HepG2 (cell line): Measurements from ENCODE around the gene KIZ. TPM values are rescaled to one million over a fixed set of nuclear protein-coding genes. Genes with fewer than 3 reads are reported as not detected.
A peak's percentile ranks its signal among the peaks of the same experiment; 100 is the strongest.

Experiments used
- ATAC-seq: fragments of 200-7000 bp; cut with Tn5 transposase; 3 replicates; pipeline ENCODE4 v1.9.1; 2020; ENCODE audit warnings: mild to moderate bottlenecking, moderate library complexity
- BruUV-seq: library from RNA; stranded (reverse); fragments of 400-500 nt; replicated peaks from 2 replicates; lab custom pipeline; 2021; lab: Mats Ljungman, UMichigan
- CTCF ChIA-PET: fragments of 300-600 bp; formaldehyde crosslinking; extraction: SDS; loops from one replicate; lab custom pipeline; 2021; ENCODE audit warnings: low total read pairs, inconsistent platforms, low intra/inter-chr PET ratio; lab: Yijun Ruan, JAX
- POLR2A ChIA-PET: fragments of 350-600 bp; sonication (Branson Sonifier 250); formaldehyde crosslinking; loops from one replicate; lab custom pipeline; 2020; ENCODE audit warnings: antibody characterized with exemption, inconsistent platforms; lab: Yijun Ruan, JAX
- DNase-seq: peaks from one replicate; pipeline ENCODE4 v3.0.0-alpha.2; 2015; ENCODE audit warnings: low spot score
- FAIRE-seq: peaks from 3 replicates; lab custom pipeline; 2011; peaks lifted over from hg19 to GRCh38; lab: Jason Lieb, UNC
- H2AFZ ChIP-seq: one replicate; pipeline ENCODE4 v1.6.1; 2011; ENCODE audit warnings: low read length, inconsistent platforms
- H3K27ac ChIP-seq: fragments of 300-600 bp; 3 replicates; pipeline ENCODE4 v1.8.0; 2011; ENCODE audit warnings: mixed run types, mild to moderate bottlenecking, mixed read lengths, low read length, inconsistent platforms; ENCODE audit not compliant: insufficient read depth; ENCODE audit errors: extremely low read length
- H3K27me3 ChIP-seq, 2 experiments: fragments of 200-600 bp in 1 of 2; 2 replicates in 1 of 2; 3 replicates in 1 of 2; pipeline versions ENCODE4 v1.6.0 to v1.8.0; 2011; ENCODE audit warnings: low read length in 2 of 2, mild to moderate bottlenecking in 2 of 2, moderate library complexity in 2 of 2, inconsistent platforms in 1 of 2; ENCODE audit not compliant: insufficient read depth in 2 of 2, control insufficient read depth in 1 of 2
- H3K36me3 ChIP-seq, 2 experiments: fragments of 200-600 bp in 1 of 2; replicated peaks in 1 of 2; 2 replicates in 1 of 2; 3 replicates in 1 of 2; pipeline versions ENCODE4 v1.5.1 to v1.8.0; 2011; ENCODE audit warnings: low read length in 2 of 2, inconsistent platforms in 1 of 2; ENCODE audit not compliant: insufficient read depth in 2 of 2, control insufficient read depth in 1 of 2
- H3K4me1 ChIP-seq: 2 replicates; pipeline ENCODE4 v1.5.1; 2012; ENCODE audit warnings: low read length, inconsistent platforms; ENCODE audit not compliant: insufficient read depth
- H3K4me2 ChIP-seq: 2 replicates; pipeline ENCODE4 v1.6.0; 2011; ENCODE audit warnings: low read depth, low read length, inconsistent platforms
- H3K4me3 ChIP-seq, 3 experiments: fragments of 200-600 bp in 1 of 3; sonication (generic), shearing (Covaris generic) in 1 of 3; replicated peaks in 1 of 3; 2 replicates each; pipeline ENCODE4 v1.5.1; 2011 to 2016; ENCODE audit warnings: low read length in 3 of 3, inconsistent platforms in 2 of 3, low read depth in 2 of 3, mild to moderate bottlenecking in 2 of 3, control low read depth in 1 of 3, mixed read lengths in 1 of 3; ENCODE audit not compliant: insufficient read depth in 1 of 3
- H3K79me2 ChIP-seq: one replicate; pipeline ENCODE4 v1.6.1; 2011; ENCODE audit warnings: low read length, inconsistent platforms; ENCODE audit not compliant: insufficient read depth
- H3K9ac ChIP-seq: 2 replicates; pipeline ENCODE4 v1.6.0; 2011; ENCODE audit warnings: mild to moderate bottlenecking, low read depth, low read length, inconsistent platforms; ENCODE audit not compliant: insufficient read depth
- H3K9me3 ChIP-seq: 2 replicates; pipeline ENCODE4 v1.5.1; 2012; ENCODE audit warnings: mild to moderate bottlenecking, low read length
- H4K20me1 ChIP-seq: 2 replicates; pipeline ENCODE4 v1.6.0; 2011; ENCODE audit warnings: inconsistent platforms, mild to moderate bottlenecking, low read length, moderate library complexity; ENCODE audit not compliant: insufficient read depth
- ARNT2 ChIP-seq: sonication (generic); formaldehyde crosslinking; IDR thresholded peaks from 2 replicates; pipeline ENCODE4 v1.8.0; 2022; ENCODE audit warnings: mild to moderate bottlenecking, low read depth, missing genetic modification reagents, moderate library complexity
- REL ChIP-seq: sonication (generic); formaldehyde crosslinking; conservative IDR thresholded peaks from 2 replicates; pipeline ENCODE4 v1.8.0; 2022; ENCODE audit warnings: mild to moderate bottlenecking, missing genetic modification reagents, moderate library complexity
- ZFP1 ChIP-seq: IDR thresholded peaks from 2 replicates; pipeline ENCODE4 v1.6.1; 2016
- ZMYM3 ChIP-seq: sonication (generic); formaldehyde crosslinking; IDR thresholded peaks from 2 replicates; pipeline ENCODE4 v1.5.1; 2020; ENCODE audit warnings: mild to moderate bottlenecking, missing genetic modification reagents
- ZNF121 ChIP-seq: sonication (generic); formaldehyde crosslinking; IDR thresholded peaks from 2 replicates; pipeline ENCODE4 v1.5.0; 2020; ENCODE audit warnings: mild to moderate bottlenecking, missing genetic modification reagents
- WGBS: methylation state at CpG from one replicate; pipeline ENCODE4 v1.1.6; 2017; ENCODE audit warnings: low lambda C conversion rate; 5-methylcytosine and 5-hydroxymethylcytosine counted together
- in situ Hi-C: cut with HindIII; loops from 2 replicates; pipeline ENCODE4 v1.10.0; 2017; ENCODE audit warnings: low pct_unique_long_range_greater_than_20kb; ENCODE audit not compliant: extremely low pct_ligation_motif_present
- intact Hi-C: fragments of 100-400 bp; cut with micrococcal nuclease; formaldehyde crosslinking; loops from one replicate; pipeline ENCODE4 v1.10.0; 2022; ENCODE audit not compliant: unreplicated experiment
- polyA plus RNA-seq, 8 experiments: library from polyadenylated mRNA; depleted of rRNA in 3 of 8; stranded (reverse) in 7 of 8; unstranded in 1 of 8; fragments of >200 nt; fragmentation: Illumina TruSeq in 4 of 8; extraction: Trizol in 4 of 8; gene quantifications; 2 replicates each; pipeline versions ENCODE4 v1.2.1 to v1.2.3, GENCODE V29; 2011 to 2016; ENCODE audit warnings: low read depth in 4 of 8, missing spikeins in 1 of 8, mixed read lengths in 1 of 8; ENCODE audit not compliant: insufficient read depth in 1 of 8
- total RNA-seq, 5 experiments: library from RNA; depleted of rRNA; stranded (reverse); fragments of >200 nt; fragmentation: Illumina TruSeq; extraction: Trizol; gene quantifications; 2 replicates each; pipeline ENCODE4 v1.2.3, GENCODE V29; 2016; ENCODE audit warnings: low read depth in 1 of 5
- TF ChIP-seq, protein P1 (sequence below): sonication (generic); formaldehyde crosslinking; IDR thresholded peaks from 2 replicates; pipeline ENCODE4 v1.4.0; 2020; ENCODE audit warnings: missing genetic modification reagents

The KIZ gene
- total and polyA plus RNA-seq, 2 of the 13 experiments (the other 11 are each of a cell fraction or from before 2014, with no cell fraction given), result 46.3 to 114 TPM

DNA sequence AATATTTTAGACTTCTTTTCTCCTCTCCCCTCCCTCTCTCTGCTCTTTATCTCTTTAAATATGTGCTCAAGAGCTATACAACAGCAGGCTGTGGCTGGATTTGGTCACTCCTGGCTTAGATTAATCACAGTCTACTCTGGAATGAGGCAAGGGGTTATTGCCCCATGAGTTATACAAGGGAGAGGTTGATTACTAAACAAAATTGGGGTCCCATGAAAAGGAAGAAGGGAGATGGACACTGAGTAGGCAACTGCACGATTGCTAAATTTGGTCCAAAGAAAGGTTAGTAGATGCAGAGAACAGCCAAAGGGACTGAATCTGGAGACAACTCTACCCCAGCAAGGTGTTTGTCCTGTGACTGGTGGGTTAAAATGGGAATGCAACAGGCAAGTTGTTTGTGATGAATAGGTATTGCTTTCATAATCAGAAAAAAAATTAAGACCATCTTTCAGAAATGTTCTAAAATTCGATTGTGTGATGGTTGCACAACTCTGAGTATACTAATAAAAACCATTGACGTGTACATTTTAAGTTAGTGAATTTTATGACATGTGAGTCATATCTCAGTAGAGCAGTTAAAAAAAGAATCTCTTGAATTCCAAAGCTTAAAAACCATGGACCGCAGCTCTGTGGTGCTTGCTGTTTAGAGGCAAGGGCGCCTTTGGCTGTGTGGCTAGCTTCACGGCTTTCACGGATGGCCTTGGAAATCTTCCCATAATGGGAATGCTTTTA is 57.1 kb downstream of the KIZ start:
- Histone ChIP-seq H3K4me1 (peaks cover 24% of the 10 kb centered on the region), H2AFZ (no peak overlapping the region), H3K27ac (no peak overlapping the region), H3K4me3 (no peak overlapping the region), H3K79me2 (no peaks in the 10 kb centered on the region), H3K9me3 (no peaks in the 10 kb centered on the region), H3K36me3 (peaks cover 6 to 18% of the 10 kb centered on the region in 2 experiments), H4K20me1 (no peaks in the 10 kb centered on the region), H3K27me3 (no peaks in the 10 kb centered on the region), H3K4me2 (no peak overlapping the region), H3K9ac (no peak overlapping the region)
- intact Hi-C loops, result no loop called here
- TF ChIP-seq ZNF121 (CRISPR knock-in tag), result no peak
- TF ChIP-seq, protein P1, sequence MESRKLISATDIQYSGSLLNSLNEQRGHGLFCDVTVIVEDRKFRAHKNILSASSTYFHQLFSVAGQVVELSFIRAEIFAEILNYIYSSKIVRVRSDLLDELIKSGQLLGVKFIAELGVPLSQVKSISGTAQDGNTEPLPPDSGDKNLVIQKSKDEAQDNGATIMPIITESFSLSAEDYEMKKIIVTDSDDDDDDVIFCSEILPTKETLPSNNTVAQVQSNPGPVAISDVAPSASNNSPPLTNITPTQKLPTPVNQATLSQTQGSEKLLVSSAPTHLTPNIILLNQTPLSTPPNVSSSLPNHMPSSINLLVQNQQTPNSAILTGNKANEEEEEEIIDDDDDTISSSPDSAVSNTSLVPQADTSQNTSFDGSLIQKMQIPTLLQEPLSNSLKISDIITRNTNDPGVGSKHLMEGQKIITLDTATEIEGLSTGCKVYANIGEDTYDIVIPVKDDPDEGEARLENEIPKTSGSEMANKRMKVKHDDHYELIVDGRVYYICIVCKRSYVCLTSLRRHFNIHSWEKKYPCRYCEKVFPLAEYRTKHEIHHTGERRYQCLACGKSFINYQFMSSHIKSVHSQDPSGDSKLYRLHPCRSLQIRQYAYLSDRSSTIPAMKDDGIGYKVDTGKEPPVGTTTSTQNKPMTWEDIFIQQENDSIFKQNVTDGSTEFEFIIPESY (CRISPR knock-in tag), result 0 out of 2 replicates have a peak, but pooled peaks have one; percentile 68
- POLR2A ChIA-PET, result no interaction called here
- 94% methylated on average over 7 of the region's 7 CpGs for WGBS
- DNase-seq, result no peak
- no TSS peak for BruUV-seq
- in situ Hi-C loops, result no loop called here
- CTCF ChIA-PET, result no interaction called here
- ATAC-seq, result no peak
- no peak for FAIRE-seq

DNA sequence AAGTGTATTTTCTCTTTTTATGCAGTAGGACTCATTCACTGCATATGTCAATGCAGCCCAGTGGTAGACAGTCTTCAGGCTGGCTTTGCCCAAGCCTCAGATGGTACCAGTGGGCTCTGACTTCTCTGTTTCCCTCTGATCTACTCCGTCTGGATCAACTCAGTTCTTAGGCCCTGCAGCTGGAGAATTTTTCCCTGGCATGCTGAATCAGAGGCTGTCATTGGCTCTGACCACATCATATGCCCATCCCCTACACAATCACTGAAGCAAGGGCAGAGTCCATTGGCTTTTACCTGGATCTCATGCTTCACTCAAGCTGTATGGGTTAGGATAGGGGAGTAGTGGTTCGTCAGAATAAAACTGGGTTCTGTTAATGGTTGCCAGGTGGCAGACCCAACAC is 57.8 kb downstream of the KIZ start:
- CTCF ChIA-PET, result no interaction called here
- H3K27me3 ChIP-seq, result no peaks in the 10 kb centered on the region
- BruUV-seq, result no TSS peak
- in situ Hi-C loops, result no loop called here
- POLR2A ChIA-PET, result interaction anchor here (0.7 kb wide), 1 partner anchor 55 kb away, joined by 4 read pairs; no protein-coding TSS in a partner anchor
- 94% methylated on average over 2 of the region's 2 CpGs for WGBS
- no peak for TF ChIP-seq ZMYM3
- TF ChIP-seq ZFP1 (CRISPR knock-in tag), result no peak
- no peak for TF ChIP-seq REL (CRISPR knock-in tag)
- TF ChIP-seq ARNT2, result 0 out of 2 replicates have a peak, but pooled peaks have one; percentile 11
- TF ChIP-seq, all 625 proteins: peak for 1
- Histone ChIP-seq H3K79me2 (no peaks in the 10 kb centered on the region), H3K9me3 (no peaks in the 10 kb centered on the region), H3K9ac (no peak overlapping the region), H3K4me3 (no peak overlapping the region), H3K4me2 (no peak overlapping the region), H4K20me1 (no peaks in the 10 kb centered on the region), H3K4me1 (peaks cover 24% of the 10 kb centered on the region), H3K27ac (no peak overlapping the region), H3K36me3 (peaks cover 6 to 22% of the 10 kb centered on the region in 2 experiments), H2AFZ (no peak overlapping the region)
- intact Hi-C loops, result no loop called here
- DNase-seq, result no peak
- peak; percentile 55 for ATAC-seq
- no peak for FAIRE-seq
